Activated CD4-positive, CD25-positive, alpha-beta regulatory T cell treated with anti-CD3 and anti-CD28 coated beads, Interleukin-2, amount 50 U/mL, for 24 hours (primary cell): Measurements from ENCODE around the gene HNRNPUL2.

Experiments used
- ATAC-seq, 2 donors: fragments of 150-1000 bp; cut with Tn5 transposase; one replicate each; pipeline ENCODE4 v1.10.0; 2021; ENCODE audit warnings: mild to moderate bottlenecking in 1 of 2, moderate library complexity in 1 of 2

The HNRNPUL2 gene

GRCh38 chr11:62665599-62666258 lies 61.5 kb downstream of the HNRNPUL2 start:
- peak; percentile 33 to 38 for ATAC-seq

- ATAC-seq, result peak; percentile 92
These were observed 62.1 kb downstream of the HNRNPUL2 start, which contains the start of the genes C11orf98 and CSKMT for GRCh38 chr11:62665075-62665598. TSS of gene C11orf98 (minus strand) at chr11:62665210. CDS start at chr11:62665169, 41 bp downstream. TSS of gene CSKMT (plus strand) at chr11:62665312. CDS start at chr11:62665880, 568 bp downstream.

- peak; percentile 55 to 67 for ATAC-seq
These were observed 62.7 kb downstream of the HNRNPUL2 start for GRCh38 chr11:62664405-62665074.
